GM19468 (cell line): ENCODE data around the gene AXDND1.

Experiments
- ATAC-seq: cut with Tn5 transposase; IDR thresholded peaks from one replicate; pipeline ENCODE4 v1.9.1; 2021; ENCODE audit warnings: mild to moderate bottlenecking, moderate library complexity, moderate number of reproducible peaks; ENCODE audit not compliant: unreplicated experiment; ENCODE audit errors: extremely low read depth

The AXDND1 gene

DNA sequence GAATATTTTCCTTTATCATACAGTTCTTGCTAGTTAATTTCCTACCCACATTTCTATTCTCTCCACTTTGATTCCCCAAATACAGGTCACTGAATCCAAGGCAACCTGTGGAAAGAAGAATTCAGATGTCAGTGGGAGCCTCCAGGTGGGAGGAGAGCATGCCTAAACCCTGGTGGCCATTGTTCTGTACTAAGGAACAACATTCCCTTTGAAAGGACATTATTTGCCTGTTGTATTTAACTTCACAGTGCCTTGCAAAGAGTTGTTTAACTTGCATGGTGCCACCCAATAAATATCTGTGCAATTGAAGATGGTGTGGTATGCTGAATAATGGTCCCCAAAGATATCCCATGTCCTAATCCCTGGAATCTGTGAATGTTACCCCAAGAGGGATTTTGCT is 188.7 kb downstream of the AXDND1 start:
- no peak for ATAC-seq

DNA sequence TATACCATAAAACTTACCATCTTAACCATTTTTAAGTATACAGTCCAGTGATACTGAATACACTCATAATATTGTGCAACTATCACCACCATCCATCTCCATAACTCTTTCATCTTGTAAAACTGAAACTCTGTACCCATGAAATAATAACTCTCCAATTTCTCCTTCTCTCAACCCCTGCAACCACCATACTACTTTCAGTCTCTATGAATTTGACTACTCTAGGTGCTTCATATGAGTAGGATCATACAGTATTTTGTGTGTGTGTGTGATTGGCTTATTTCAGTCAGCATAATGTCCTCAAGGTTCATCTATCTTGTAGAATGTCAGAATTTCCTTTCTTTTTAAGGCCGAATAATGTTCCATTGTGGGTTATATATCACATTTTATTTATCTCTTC is 192.3 kb downstream of the AXDND1 start:
- no peak for ATAC-seq

DNA sequence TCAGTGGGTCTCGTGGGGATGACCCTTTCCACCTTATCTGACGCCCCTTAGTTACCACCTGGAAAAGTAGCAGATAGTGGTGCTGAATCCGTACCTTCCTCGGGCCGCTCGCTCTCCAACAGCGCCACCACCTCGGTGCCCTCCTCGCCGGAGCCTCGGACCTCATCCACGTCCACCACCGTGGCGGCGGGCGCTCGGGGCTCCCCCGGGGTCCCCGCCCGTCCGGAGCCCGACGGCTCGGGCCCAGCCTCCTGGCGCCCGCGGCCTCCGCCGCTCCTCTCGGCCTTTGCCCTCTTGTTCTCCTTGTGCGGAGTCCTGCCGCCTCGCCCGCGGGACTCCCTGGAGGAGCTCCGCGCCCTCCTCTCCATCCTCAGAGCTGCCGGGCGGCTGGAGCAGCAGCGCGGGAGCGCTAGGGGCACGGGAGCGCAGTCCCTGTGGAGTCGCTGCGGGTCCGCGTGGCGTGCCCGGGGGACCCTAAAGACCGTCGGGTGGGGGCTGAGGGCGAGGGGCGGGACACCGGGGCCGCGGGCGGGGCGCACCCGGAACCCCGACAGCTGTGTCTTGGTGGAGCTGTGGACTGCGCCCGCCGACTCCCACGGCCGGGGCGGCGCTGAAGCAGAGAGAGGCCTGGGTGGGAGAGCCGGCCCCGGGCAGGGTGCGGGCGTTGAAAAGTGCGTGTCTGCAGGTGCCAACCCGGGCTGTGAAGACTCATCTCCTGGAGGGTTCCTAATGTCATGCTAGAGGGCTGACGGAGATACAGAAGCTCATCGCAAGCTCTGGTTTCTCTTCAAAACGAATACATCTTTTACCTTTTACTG is 209.9 kb downstream of the AXDND1 start, which contains the start of gene NPHS2:
NPHS2 (minus strand) TSS at position 452 of the 818 bp plus-strand sequence; CDS start at position 368, 84 bp downstream.
- no peak for ATAC-seq

DNA sequence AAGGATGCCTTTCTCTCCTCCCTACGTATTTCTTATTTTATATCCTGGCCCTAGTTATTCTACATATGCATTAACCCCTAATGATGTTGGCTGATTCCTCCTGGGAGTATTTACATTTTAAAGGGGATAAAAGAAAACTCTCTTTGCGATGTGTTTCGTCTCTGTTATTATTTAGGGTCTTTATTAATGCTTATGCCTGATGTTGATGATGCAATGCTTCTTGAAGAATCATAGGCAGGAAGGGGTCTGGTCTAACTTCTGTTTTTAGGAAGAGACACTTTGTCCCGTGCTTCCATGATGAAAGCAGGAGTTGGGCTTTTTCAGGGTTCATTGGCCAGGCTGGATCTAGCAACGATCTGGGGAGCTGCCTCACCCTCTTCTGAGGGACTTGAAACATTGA is 210.7 kb downstream of the AXDND1 start:
- ATAC-seq = no peak

DNA sequence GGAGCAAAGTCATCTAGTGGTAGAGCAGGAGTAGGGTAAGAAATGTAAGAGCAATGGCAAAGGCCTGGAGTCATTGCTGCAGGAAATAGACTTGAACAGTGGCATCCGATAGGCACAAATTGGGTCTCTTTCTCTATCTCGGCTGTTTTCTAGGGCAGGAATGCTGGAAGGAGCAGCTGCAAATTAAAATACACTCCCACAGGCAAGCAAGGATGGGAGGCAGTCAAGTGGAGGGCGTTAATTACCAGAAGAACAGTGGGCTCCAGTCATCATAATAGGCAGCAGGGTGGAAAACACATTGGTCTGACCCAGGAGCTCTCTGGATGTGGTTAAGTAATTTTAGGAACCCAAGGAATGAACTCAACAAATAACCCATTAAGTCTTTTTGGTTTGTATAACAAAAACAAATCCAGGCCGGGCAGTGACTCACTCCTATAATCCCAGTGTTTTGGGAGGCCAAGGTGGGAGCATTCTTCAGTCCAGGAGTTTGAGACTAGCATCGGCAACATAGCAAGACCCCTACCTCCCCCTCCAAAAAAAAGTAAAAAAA is 218.1 kb downstream of the AXDND1 start:
- ATAC-seq = no peak

DNA sequence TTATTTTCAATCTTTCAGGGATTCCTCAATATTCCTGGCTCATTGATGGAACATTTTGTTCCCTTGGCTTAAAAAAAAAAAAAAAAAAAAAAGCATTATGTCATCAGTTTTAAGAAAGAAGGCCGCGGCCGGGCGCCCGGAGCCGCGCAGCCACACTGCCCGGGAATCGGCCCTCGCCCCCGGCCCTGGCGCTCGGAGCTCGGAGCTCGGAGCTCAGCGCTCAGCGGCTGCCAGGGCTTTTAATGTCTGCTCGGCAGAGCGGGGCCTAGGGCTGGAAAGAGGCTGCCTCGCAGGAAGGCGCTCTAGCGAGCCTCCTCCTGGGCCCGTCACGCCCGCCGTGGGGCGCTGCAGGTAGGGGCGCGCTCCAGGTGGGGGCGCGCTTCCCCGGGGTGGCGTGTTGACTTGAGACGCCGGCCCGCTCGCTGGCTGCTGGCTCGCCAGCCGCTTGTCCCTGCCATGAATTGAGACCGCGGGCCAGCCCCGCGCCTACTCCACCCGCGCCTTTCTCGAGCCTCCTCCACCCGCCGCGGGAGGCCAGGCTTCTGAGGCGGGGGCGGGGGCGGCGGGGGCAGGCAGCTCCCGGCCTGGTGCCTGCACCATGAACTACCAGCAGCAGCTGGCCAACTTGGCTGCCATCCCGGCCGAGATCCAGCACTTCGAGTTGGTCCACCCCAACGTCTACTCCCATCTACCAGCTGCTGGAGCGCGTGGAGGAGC is 220.5 kb downstream of the AXDND1 start:
- no peak for ATAC-seq

DNA sequence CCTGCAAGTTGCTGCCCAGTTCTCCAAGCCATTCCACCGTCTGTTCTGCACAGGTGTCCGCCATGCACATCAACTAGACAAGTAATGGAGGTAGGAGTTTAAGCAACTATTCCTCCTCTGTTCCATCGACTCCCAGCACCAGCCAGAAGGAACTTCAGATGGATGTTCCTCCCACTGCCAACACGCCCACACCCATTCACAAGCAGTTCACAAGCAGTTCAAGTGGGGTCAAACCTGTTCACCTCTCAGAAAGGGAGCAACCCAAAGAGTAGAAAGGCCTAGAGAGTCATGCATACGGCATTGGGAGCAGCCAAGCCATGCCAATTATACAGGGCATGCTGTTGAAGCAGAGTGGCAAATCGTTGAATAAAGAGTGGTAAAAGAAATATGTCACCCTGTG is 221.6 kb downstream of the AXDND1 start:
- ATAC-seq = no peak

DNA sequence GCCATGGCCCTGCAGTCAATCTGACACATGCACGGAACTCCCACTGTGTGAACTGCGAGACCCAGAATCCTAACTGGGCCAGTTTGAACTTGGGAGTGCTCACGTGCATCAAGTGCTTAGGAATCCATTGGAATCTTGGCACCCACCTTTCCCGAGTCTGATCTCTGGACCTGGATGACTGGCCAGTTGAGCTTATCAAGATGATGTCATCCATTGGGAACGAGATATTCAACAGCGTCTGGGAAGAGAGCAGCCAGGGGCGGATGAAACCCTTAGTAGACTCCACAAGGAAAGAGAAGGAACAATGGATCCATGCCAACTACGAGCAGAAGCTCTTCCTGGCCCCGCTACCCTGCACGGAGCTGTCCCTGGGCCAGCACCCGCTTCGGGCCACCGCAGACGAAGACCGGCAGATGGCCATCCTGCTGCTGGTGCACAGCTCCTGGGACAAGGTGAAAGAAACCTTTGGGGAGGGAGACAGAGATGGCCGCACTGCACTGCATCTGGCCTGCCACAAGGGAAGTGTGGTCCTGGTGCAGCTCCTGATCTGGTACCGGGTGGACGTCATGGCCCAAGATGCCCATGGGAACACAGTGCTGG is 222.8 kb downstream of the AXDND1 start:
- ATAC-seq = no peak

DNA sequence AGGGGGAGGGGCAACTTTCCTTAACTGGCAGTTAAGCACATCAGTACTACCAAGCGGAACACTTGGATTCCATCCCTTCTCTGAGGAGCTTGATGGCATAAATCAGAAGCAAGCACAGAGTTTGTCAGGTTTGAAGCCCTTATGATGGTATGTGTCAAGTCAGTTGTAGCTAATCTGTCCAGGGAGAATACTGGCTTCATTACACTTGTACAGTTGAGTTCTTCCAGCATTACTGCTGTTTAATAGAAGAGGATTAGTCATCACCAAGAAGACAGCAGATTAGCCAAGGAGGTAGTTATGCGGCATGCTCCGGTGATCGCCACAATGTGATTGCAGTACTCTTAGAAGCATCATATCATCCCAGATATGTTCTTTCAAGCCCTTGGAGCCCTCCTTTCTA is 223.7 kb downstream of the AXDND1 start:
- ATAC-seq = no peak

DNA sequence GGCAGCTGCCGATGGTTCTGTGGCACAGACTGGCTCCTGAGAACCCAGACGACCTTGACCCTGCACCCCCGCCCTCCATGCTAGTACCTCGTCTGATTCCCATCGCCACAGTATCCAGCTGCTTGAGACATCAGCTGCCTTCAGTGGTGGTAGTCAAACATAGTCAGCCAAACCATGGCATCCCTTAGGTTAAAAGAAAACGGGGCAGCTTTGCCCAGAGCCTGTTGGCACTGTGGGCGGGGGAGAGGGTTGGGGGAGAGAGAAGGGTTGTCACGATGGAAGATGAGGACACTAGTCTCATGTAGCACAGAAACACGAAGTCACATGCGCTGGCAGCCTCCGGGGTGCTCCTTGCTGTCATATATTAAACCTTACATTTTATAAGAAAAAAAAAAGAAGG is 224.9 kb downstream of the AXDND1 start:
- no peak for ATAC-seq

DNA sequence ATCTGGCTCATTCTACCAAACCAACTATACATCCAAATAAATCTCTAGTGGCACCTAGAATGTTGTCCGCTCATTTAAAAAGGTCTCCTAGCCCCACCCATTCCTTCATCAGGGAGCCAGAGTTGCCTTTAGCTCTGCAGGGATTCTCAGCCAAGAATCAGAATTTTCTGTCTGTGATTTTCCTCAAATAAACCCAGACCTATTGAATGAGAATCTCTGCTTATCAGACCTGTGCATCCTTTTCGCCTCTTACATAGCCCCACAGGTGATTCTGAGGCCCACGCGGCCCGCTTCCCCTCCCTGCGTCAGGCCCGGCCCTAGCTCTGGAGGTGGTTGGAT is 225.5 kb downstream of the AXDND1 start:
- ATAC-seq = no peak

DNA sequence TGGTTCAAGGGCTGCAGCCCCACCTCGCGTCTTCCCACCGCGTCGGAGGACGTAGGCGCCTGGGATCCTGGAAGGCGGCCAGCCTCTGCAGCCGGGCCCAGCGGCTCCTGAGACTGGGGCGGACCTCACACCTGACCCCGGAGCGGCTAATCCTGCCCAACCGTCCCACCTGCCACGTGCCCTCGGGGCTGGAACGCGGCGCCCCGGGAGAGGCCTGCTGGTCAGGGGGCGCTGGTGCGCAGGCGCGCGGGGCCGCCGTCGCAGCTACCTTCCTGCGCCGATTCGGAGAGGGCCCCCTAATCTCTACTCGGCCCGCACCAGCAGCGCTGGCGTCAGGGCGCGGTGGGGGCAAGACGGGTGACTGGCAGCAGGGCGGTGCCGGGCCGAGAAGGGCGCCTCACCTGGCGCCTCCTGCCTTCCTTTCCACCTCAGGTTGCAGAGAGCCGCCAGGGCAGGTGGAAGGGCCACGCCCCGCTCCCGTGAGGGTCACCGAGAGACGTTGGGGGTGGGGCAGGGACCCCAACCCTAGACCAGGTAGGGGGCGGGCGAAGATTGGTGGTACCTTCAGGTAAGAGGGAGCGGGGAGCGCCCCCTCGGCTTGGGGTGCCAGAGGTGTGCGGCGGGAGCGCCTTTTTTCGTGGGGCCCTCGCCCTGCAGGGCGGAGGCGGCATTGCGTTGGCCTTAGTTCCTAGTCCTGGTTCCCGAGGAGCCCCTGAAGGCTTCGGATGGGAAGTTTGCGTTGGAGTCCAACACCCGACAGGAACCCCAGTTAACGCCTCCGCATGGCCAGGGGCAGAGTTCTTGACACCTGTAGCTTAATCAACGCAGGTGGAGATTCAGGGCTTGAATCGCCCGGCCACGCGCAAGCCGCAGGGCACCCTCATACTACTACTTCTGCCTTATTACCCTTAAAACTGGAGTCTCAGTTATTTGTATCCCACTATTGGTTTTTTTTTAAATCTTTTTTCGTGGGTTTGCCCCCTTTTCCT is 226.1 kb downstream of the AXDND1 start, which contains the start of gene TDRD5:
TDRD5 (plus strand) TSS at position 241 of the 989 bp plus-strand sequence. CDS start 784 bp downstream, outside the sequence.
- ATAC-seq = no peak

DNA sequence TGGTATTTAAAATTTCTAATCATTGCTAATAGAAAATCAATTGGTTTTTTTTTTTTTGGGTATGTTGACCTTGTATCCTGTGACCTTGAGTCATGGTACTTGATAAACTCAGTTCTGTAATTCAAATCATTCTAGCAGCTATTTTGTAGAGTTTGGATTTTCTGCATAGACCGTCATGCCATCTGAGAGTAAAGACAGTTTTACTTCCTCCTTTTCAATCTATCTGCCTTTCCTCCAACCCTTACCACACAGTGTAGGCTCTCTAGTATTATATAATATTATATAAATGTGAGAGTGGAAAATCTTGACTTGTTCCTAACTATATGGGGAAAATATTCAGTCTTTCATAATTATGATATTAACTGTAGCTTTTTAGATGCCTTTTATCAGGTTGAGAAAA is 232.9 kb downstream of the AXDND1 start:
- no peak for ATAC-seq

DNA sequence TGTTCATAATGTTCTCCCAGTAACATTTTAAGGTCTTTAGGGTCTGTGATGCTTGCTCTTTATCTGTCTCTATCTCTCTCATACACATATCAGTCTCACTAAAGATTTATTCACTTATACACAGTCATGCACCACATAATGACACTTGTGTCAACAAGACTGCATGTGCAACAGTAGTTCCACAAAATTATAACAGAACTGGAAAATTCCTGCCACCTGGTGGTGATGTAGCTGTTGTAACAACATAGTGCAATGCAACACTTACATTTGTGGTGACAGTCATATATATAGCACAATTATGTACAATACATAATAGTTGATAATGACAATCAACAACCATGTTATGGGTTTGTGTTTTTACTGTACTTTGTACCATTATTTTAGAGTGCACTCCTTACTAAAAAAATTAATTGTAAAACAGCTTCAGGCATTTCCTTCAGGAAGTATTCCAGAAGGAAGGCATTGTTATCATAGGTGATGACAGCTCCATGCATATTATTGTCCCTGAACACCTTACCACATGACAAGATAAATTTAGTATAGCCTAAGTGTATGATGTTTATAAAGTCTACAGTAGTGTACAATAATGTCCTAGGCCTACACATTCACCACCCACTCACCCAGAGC is 234.0 kb downstream of the AXDND1 start:
- ATAC-seq = no peak

DNA sequence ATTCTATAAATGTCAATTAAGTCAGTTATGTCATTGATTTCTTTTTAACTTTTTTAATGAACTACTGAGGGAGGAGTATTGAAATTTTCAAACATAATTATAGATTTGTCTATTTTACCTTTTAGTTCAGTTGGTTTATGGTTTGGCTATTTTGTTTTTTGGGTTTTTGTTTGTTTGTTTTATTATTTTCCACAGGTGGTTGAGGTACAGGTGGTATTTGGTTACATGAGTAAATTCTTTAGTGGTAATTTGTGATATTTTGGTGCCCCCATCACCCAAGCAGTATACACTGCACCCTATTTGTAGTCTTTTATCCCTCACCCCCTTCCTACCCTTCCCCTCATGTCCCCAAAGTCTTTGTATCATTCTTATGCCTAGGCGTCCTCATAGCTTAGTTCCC is 235.3 kb downstream of the AXDND1 start:
- ATAC-seq = no peak
